ENCODE results near the gene FNDC8. TPM values are rescaled to one million over a fixed set of nuclear protein-coding genes. Genes with fewer than 3 reads are reported as not detected.
A peak's percentile ranks its signal among the peaks of the same experiment; 100 is the strongest.
"Not testable (repeated sequence)": the region's sequence is repeated elsewhere in the genome, so short reads cannot be mapped to it uniquely, and the experiment has no call there.

Gene FNDC8
- total RNA-seq, 1 donor from 2014 or later: not detected

- Histone ChIP-seq H3K4me3 (peak overlapping the region; percentile 94 to 96), H3K9me3 (no peaks in the 10 kb centered on the region), H3K27ac (peak overlapping the region; percentile 97), H3K27me3 (no peaks in the 10 kb centered on the region), H3K36me3 (no peaks in the 10 kb centered on the region), H3K4me1 (peaks cover 35% of the 10 kb centered on the region)
- intact Hi-C loops (cut with DNase I): loop anchor here (5.0 to 10.0 kb wide), 2 partner anchors 64 to 126 kb away; partner anchors contain the start of genes CCT6B and ZNF830
- no peak for TF ChIP-seq POLR2A (IDR thresholded peaks at IDR 0.05)
- peak in 1 of 2 donors; percentile 44 for TF ChIP-seq POLR2AphosphoS5 (IDR thresholded peaks at IDR 0.05; ENCODE audit: insufficient read depth in 1 of 2, low read depth in 1 of 2)
- peak in 1 of 2 donors; percentile 90 for DNase-seq (ENCODE audit: extremely low spot score in 2 of 2)
These were observed 33.0 kb upstream of the FNDC8 start for GRCh38 chr17:35088356-35088880.

- TF ChIP-seq POLR2AphosphoS5 (IDR thresholded peaks at IDR 0.05; ENCODE audit: insufficient read depth in 1 of 2, low read depth in 1 of 2) (peak in 1 of 2 donors; percentile 26), POLR2A (IDR thresholded peaks at IDR 0.05) (no peak), CTCF (IDR thresholded peaks at IDR 0.05) (peak; percentile 55 to 78 (median 76))
- H3K4me1 ChIP-seq: peaks cover 35% of the 10 kb centered on the region
- no peaks in the 10 kb centered on the region for H3K27me3 ChIP-seq
- H3K27ac ChIP-seq: peak overlapping the region; percentile 97
- intact Hi-C loops (cut with DNase I): loop anchor here (5.0 to 10.0 kb wide), 2 partner anchors 64 to 127 kb away; partner anchors contain the start of genes CCT6B and ZNF830
- DNase-seq (ENCODE audit: extremely low spot score in 2 of 2): no peak
- no peaks in the 10 kb centered on the region for H3K36me3 ChIP-seq
- peak overlapping the region; percentile 94 to 96 for H3K4me3 ChIP-seq
- H3K9me3 ChIP-seq: no peaks in the 10 kb centered on the region
These were observed 32.4 kb upstream of the FNDC8 start for GRCh38 chr17:35088881-35089585.

GRCh38 chr17:35089586-35090296 is 31.7 kb upstream of the FNDC8 start:
- Histone ChIP-seq H3K27me3 (no peaks in the 10 kb centered on the region), H3K4me1 (peaks cover 33% of the 10 kb centered on the region), H3K36me3 (no peaks in the 10 kb centered on the region), H3K4me3 (peak overlapping the region; percentile 94 to 96), H3K9me3 (no peaks in the 10 kb centered on the region), H3K27ac (peak overlapping the region; percentile 97)
- TF ChIP-seq POLR2AphosphoS5 (IDR thresholded peaks at IDR 0.05; ENCODE audit: insufficient read depth in 1 of 2, low read depth in 1 of 2) (no peak), POLR2A (IDR thresholded peaks at IDR 0.05) (no peak), CTCF (IDR thresholded peaks at IDR 0.05) (no peak)
- intact Hi-C loops (cut with DNase I): loop anchor here (5.0 to 10.0 kb wide), 2 partner anchors 65 to 127 kb away; partner anchors contain the start of genes CCT6B and ZNF830
- no peak for DNase-seq (ENCODE audit: extremely low spot score in 2 of 2)

GRCh38 chr17:35090707-35091106 is 30.7 kb upstream of the FNDC8 start:
- DNase-seq (ENCODE audit: extremely low spot score in 2 of 2); intact Hi-C loops (cut with DNase I); H3K27me3 ChIP-seq; H3K9me3 ChIP-seq; H3K36me3 ChIP-seq; H3K27ac ChIP-seq; H3K4me3 ChIP-seq: not testable (repeated sequence)
- H3K4me1 ChIP-seq: peaks cover 32% of the 10 kb centered on the region

- H3K27ac ChIP-seq: no peak overlapping the region
- H3K4me3 ChIP-seq: no peak overlapping the region
- H3K27me3 ChIP-seq: no peaks in the 10 kb centered on the region
- H3K36me3 ChIP-seq: no peaks in the 10 kb centered on the region
- TF ChIP-seq CTCF (IDR thresholded peaks at IDR 0.05) (no peak), POLR2AphosphoS5 (IDR thresholded peaks at IDR 0.05; ENCODE audit: insufficient read depth in 1 of 2, low read depth in 1 of 2) (peak in 1 of 2 donors; percentile 32)
- peaks cover 2% of the 10 kb centered on the region for H3K4me1 ChIP-seq
- intact Hi-C loops (cut with DNase I): no loop called here
- H3K9me3 ChIP-seq: no peaks in the 10 kb centered on the region
- DNase-seq (ENCODE audit: extremely low spot score in 2 of 2): no peak
These were observed 26.5 kb upstream of the FNDC8 start for GRCh38 chr17:35094902-35095301.

Data from vagina (tissue), 2 donors.